Liver (tissue), 9 donors: Measurements from ENCODE around the gene DHFR. TPM values are rescaled to one million over a fixed set of nuclear protein-coding genes. Genes with fewer than 3 reads are reported as not detected.

Experiments used
- DNase-seq: peaks from one replicate; pipeline ENCODE4 v3.0.0-alpha.2; 2017; ENCODE audit warnings: low spot score
- H3K27ac ChIP-seq, 2 donors: one replicate each; pipeline ENCODE4 v1.7.0; 2013; ENCODE audit warnings: inconsistent platforms in 2 of 2, low read length in 2 of 2, control low read depth in 1 of 2, low read depth in 1 of 2, mild to moderate bottlenecking in 1 of 2
- H3K27me3 ChIP-seq, 4 donors: one replicate each; pipeline versions ENCODE4 v1.6.1 to v1.7.0; 2013; ENCODE audit warnings: low read length in 3 of 4, inconsistent platforms in 1 of 4, mild to moderate bottlenecking in 1 of 4, moderate library complexity in 1 of 4; ENCODE audit not compliant: control insufficient read depth in 4 of 4, insufficient read depth in 4 of 4
- H3K36me3 ChIP-seq, 4 donors: one replicate each; pipeline versions ENCODE4 v1.6.1 to v1.7.0; 2013; ENCODE audit warnings: low read length in 3 of 4, mild to moderate bottlenecking in 3 of 4, low read depth in 1 of 4, moderate library complexity in 1 of 4; ENCODE audit not compliant: control insufficient read depth in 4 of 4, insufficient read depth in 3 of 4
- H3K4me1 ChIP-seq, 4 donors: one replicate each; pipeline versions ENCODE4 v1.6.1 to v1.7.0; 2013; ENCODE audit warnings: low read length in 3 of 4, mild to moderate bottlenecking in 3 of 4, moderate library complexity in 1 of 4; ENCODE audit not compliant: control insufficient read depth in 4 of 4, insufficient read depth in 4 of 4
- H3K4me3 ChIP-seq, 3 donors: one replicate each; pipeline versions ENCODE4 v1.6.1 to v1.7.0; 2013; ENCODE audit warnings: low read length in 3 of 3, control low read depth in 1 of 3, low read depth in 1 of 3, mild to moderate bottlenecking in 1 of 3
- H3K9ac ChIP-seq, 2 donors: one replicate each; pipeline ENCODE4 v1.7.0; 2013; ENCODE audit warnings: low read length in 2 of 2, mild to moderate bottlenecking in 2 of 2, moderate library complexity in 2 of 2, control low read depth in 1 of 2, low read depth in 1 of 2
- H3K9me3 ChIP-seq, 4 donors: one replicate each; pipeline versions ENCODE4 v1.6.1 to v1.7.0; 2013; ENCODE audit warnings: low read length in 3 of 4; ENCODE audit not compliant: control insufficient read depth in 4 of 4
- ATF3 ChIP-seq: IDR thresholded peaks from 2 replicates; pipeline ENCODE4 v1.6.1; 2016; ENCODE audit warnings: antibody characterized with exemption
- EGR1 ChIP-seq, 2 donors: IDR thresholded peaks; 2 replicates each; pipeline ENCODE4 v1.6.1; 2016 to 2018; ENCODE audit warnings: antibody characterized with exemption in 2 of 2, low read depth in 2 of 2
- FOXA1 ChIP-seq: IDR thresholded peaks from 2 replicates; pipeline ENCODE4 v1.6.1; 2016; ENCODE audit warnings: antibody characterized with exemption
- FOXA2 ChIP-seq: IDR thresholded peaks from 2 replicates; pipeline ENCODE4 v1.6.1; 2016; ENCODE audit warnings: antibody characterized with exemption
- GABPA ChIP-seq, 2 donors: IDR thresholded peaks in 1 of 2; conservative IDR thresholded peaks in 1 of 2; 2 replicates each; pipeline ENCODE4 v1.6.1; 2016; ENCODE audit warnings: antibody characterized with exemption in 2 of 2, mild to moderate bottlenecking in 1 of 2, moderate library complexity in 1 of 2
- HNF4A ChIP-seq, 2 donors: conservative IDR thresholded peaks; 2 replicates each; pipeline ENCODE4 v1.6.1; 2016; ENCODE audit warnings: antibody characterized with exemption in 2 of 2, mild to moderate bottlenecking in 2 of 2
- HNF4G ChIP-seq: IDR thresholded peaks from 2 replicates; pipeline ENCODE4 v1.6.1; 2016; ENCODE audit warnings: antibody characterized with exemption
- JUND ChIP-seq, 2 donors: IDR thresholded peaks; 2 replicates each; pipeline ENCODE4 v1.6.1; 2016; ENCODE audit warnings: antibody characterized with exemption in 2 of 2
- MAX ChIP-seq: IDR thresholded peaks from 2 replicates; pipeline ENCODE4 v1.6.1; 2016; ENCODE audit warnings: antibody characterized with exemption
- NR2F2 ChIP-seq: IDR thresholded peaks from 2 replicates; pipeline ENCODE4 v1.6.1; 2016; ENCODE audit warnings: antibody characterized with exemption
- REST ChIP-seq: IDR thresholded peaks from 2 replicates; pipeline ENCODE4 v1.6.1; 2016; ENCODE audit warnings: antibody characterized with exemption, mild to moderate bottlenecking
- RXRA ChIP-seq, 2 donors: IDR thresholded peaks; 2 replicates each; pipeline ENCODE4 v1.6.1; 2017 to 2018; ENCODE audit warnings: antibody characterized with exemption in 2 of 2, mild to moderate bottlenecking in 1 of 2
- SP1 ChIP-seq: IDR thresholded peaks from 2 replicates; pipeline ENCODE4 v1.6.1; 2018; ENCODE audit warnings: antibody characterized with exemption, mild to moderate bottlenecking
- TAF1 ChIP-seq: conservative IDR thresholded peaks from 2 replicates; pipeline ENCODE4 v1.6.1; 2016; ENCODE audit warnings: antibody characterized with exemption, mild to moderate bottlenecking
- YY1 ChIP-seq: IDR thresholded peaks from 2 replicates; pipeline ENCODE4 v1.6.1; 2016; ENCODE audit warnings: antibody characterized with exemption, mild to moderate bottlenecking
- ZBTB33 ChIP-seq: IDR thresholded peaks from 2 replicates; pipeline ENCODE4 v1.6.1; 2016; ENCODE audit warnings: antibody characterized with exemption
- WGBS: extraction: QIAGEN DNeasy Blood & Tissue Kit; methylation state at CpG from one replicate; pipeline ENCODE4 v1.1.7; 2013; 5-methylcytosine and 5-hydroxymethylcytosine counted together
- polyA plus RNA-seq, 2 donors: library from polyadenylated mRNA; stranded (reverse) in 1 of 2; unstranded in 1 of 2; fragments of 200-250 nt in 1 of 2; fragments of >200 nt in 1 of 2; fragmentation: Nextera tagmentation in 1 of 2; extraction: Ambion mirVana in 1 of 2; gene quantifications; one replicate each; pipeline versions ENCODE4 v1.2.1 to v1.2.3, GENCODE V29; 2013 to 2015
- total RNA-seq, 2 donors: library from RNA; depleted of rRNA; stranded (reverse); fragments of >200 nt; gene quantifications; one replicate each; pipeline ENCODE4 v1.2.3, GENCODE V29; 2014
- donor health status: healthy.
- donor health status: healthy.
- donor health status: healthy.
- donor health status: healthy.
- donor health status: healthy.

Gene DHFR
- total and polyA plus RNA-seq, 4 donors, result 8.9 to 57.7 (median 13.4) TPM

- no peak overlapping the region for H3K4me3 ChIP-seq
- H3K27ac ChIP-seq, result no peak overlapping the region
- no peak overlapping the region for H3K9ac ChIP-seq
- no peaks in the 10 kb centered on the region for H3K9me3 ChIP-seq
- peaks cover 0 to 4% (median 0%) of the 10 kb centered on the region in 4 donors for H3K4me1 ChIP-seq
- TF ChIP-seq YY1 (no peak), MAX (no peak), ZBTB33 (no peak), HNF4G (no peak), GABPA (IDR thresholded peaks at IDR 0.05 in 1 of 2, conservative IDR thresholded peaks at IDR 0.05 in 1 of 2) (no peak), RXRA (IDR thresholded peaks at IDR 0.05) (no peak), TAF1 (no peak), HNF4A (conservative IDR thresholded peaks at IDR 0.05) (no peak), ATF3 (no peak), FOXA1 (no peak), EGR1 (IDR thresholded peaks at IDR 0.05; ENCODE audit: low read depth in 2 of 2) (no peak), SP1 (no peak), JUND (IDR thresholded peaks at IDR 0.05) (no peak), FOXA2 (no peak), REST (no peak)
- WGBS, result 89% methylated on average over 4 of the region's 4 CpGs
- no peaks in the 10 kb centered on the region for H3K36me3 ChIP-seq
- no peak for DNase-seq
- H3K27me3 ChIP-seq, result no peaks in the 10 kb centered on the region
Observed at GRCh38 chr5:80620211-80620610, 34.6 kb downstream of the DHFR start.

- H3K27ac ChIP-seq, result no peak overlapping the region
- H3K4me1 ChIP-seq, result peaks cover 0 to 4% (median 0%) of the 10 kb centered on the region in 4 donors
- no peaks in the 10 kb centered on the region for H3K9me3 ChIP-seq
- no peak overlapping the region for H3K4me3 ChIP-seq
- DNase-seq, result no peak
- 91% methylated on average over 1 of the region's 1 CpG for WGBS
- H3K27me3 ChIP-seq, result no peaks in the 10 kb centered on the region
- TF ChIP-seq HNF4G (no peak), NR2F2 (no peak), HNF4A (conservative IDR thresholded peaks at IDR 0.05) (no peak), EGR1 (IDR thresholded peaks at IDR 0.05; ENCODE audit: low read depth in 2 of 2) (no peak), YY1 (no peak), RXRA (IDR thresholded peaks at IDR 0.05) (no peak), SP1 (no peak)
- no peak overlapping the region for H3K9ac ChIP-seq
- no peaks in the 10 kb centered on the region for H3K36me3 ChIP-seq
Observed at GRCh38 chr5:80619086-80619485, 35.7 kb downstream of the DHFR start.
